ENCODE data around the gene FGGY.

The FGGY gene

DNA sequence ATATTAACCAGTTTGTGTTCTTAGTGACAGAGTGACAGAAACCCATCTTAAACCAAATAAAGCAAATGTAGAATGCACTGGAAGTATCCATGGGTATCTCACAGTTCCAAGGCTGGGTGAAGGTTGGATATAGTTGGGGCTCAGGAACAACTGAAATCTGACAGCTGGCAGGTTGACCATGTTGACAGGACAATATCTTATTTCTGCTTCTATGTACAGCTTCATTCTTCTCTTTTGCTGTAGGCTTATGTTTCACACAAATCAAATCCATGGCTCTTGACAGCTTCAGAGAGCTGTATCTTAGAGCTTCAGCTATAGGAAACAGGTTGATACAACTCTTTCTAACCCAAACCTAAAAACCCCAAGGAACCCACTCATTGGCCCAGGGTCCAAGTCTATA, 34.3 kb upstream of the FGGY start:
- CTCF ChIA-PET: no interaction called here
- Histone ChIP-seq H3K9me3 (ENCODE audit: control insufficient read depth, insufficient read depth, low read depth, low read length) (no peaks in the 10 kb centered on the region), H3K27ac (ENCODE audit: extremely low read depth, low read depth, low read length) (no peak overlapping the region), H3K4me1 (ENCODE audit: control insufficient read depth, insufficient read depth, low read length) (peaks cover 8% of the 10 kb centered on the region), H3K4me3 (ENCODE audit: low read depth, low read length) (no peak overlapping the region), H3K36me3 (ENCODE audit: control insufficient read depth in 2 of 2, insufficient read depth in 1 of 2, low read length in 2 of 2) (no peaks in the 10 kb centered on the region)
- POLR2A ChIA-PET: no interaction called here
- TF ChIP-seq ZFP37 (tag by site-specific recombination; IDR thresholded peaks at IDR 0.05): no peak
- no peak for TF ChIP-seq ZNF202 (tag by site-specific recombination; IDR thresholded peaks at IDR 0.05; ENCODE audit: borderline replicate concordance)
- TF ChIP-seq ZNF302 (tag by site-specific recombination; IDR thresholded peaks at IDR 0.05; ENCODE audit: low read depth): no peak
- no peak for TF ChIP-seq ZNF350 (tag by site-specific recombination; IDR thresholded peaks at IDR 0.05)
- no peak for TF ChIP-seq ZNF514 (tag by site-specific recombination; IDR thresholded peaks at IDR 0.05)
- no peak for TF ChIP-seq GLIS2 (tag by site-specific recombination; IDR thresholded peaks at IDR 0.05)
- no peak for TF ChIP-seq ZNF169 (tag by site-specific recombination; IDR thresholded peaks at IDR 0.05)
- TF ChIP-seq KLF8 (tag by site-specific recombination; IDR thresholded peaks at IDR 0.05): no peak
- TF ChIP-seq, protein P1, sequence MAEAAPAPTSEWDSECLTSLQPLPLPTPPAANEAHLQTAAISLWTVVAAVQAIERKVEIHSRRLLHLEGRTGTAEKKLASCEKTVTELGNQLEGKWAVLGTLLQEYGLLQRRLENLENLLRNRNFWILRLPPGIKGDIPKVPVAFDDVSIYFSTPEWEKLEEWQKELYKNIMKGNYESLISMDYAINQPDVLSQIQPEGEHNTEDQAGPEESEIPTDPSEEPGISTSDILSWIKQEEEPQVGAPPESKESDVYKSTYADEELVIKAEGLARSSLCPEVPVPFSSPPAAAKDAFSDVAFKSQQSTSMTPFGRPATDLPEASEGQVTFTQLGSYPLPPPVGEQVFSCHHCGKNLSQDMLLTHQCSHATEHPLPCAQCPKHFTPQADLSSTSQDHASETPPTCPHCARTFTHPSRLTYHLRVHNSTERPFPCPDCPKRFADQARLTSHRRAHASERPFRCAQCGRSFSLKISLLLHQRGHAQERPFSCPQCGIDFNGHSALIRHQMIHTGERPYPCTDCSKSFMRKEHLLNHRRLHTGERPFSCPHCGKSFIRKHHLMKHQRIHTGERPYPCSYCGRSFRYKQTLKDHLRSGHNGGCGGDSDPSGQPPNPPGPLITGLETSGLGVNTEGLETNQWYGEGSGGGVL (tag by site-specific recombination; IDR thresholded peaks at IDR 0.05): no peak
- TF ChIP-seq ZNF37A (tag by site-specific recombination; IDR thresholded peaks at IDR 0.05): no peak

DNA sequence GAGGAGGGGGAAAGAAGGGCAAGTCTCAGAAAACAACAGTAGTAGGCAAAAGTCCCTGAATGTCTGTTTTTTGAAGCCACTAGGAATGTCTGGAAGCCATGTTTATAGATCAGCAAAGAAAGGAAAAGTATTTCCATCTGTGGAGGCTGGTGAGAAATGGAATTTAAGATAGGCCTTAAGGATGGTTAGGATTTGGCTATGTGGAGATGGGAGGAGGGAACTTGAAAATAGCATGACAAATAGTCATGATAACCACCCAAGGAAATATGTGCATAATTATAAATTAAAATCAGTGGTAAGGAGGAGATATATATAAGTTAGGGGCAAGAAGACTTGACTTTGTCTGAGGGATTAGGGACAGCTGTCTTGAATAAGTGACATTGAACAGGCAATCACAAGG, 33.8 kb upstream of the FGGY start:
- Histone ChIP-seq H3K4me3 (ENCODE audit: low read depth, low read length) (no peak overlapping the region), H3K27ac (ENCODE audit: extremely low read depth, low read depth, low read length) (no peak overlapping the region), H3K9me3 (ENCODE audit: control insufficient read depth, insufficient read depth, low read depth, low read length) (no peaks in the 10 kb centered on the region), H3K36me3 (ENCODE audit: control insufficient read depth in 2 of 2, insufficient read depth in 1 of 2, low read length in 2 of 2) (no peaks in the 10 kb centered on the region), H3K4me1 (ENCODE audit: control insufficient read depth, insufficient read depth, low read length) (peaks cover 8% of the 10 kb centered on the region)
- TF ChIP-seq ZNF211 (tag by site-specific recombination; IDR thresholded peaks at IDR 0.05; ENCODE audit: low read depth) (no peak), ZNF114 (tag by site-specific recombination; IDR thresholded peaks at IDR 0.05) (no peak), TCF7L2 (IDR thresholded peaks at IDR 0.05; ENCODE audit: borderline replicate concordance, low read depth, low read length) (no peak), ZNF558 (tag by site-specific recombination; IDR thresholded peaks at IDR 0.05) (no peak), ZNF623 (tag by site-specific recombination; IDR thresholded peaks at IDR 0.05) (no peak), ZNF366 (tag by site-specific recombination; conservative IDR thresholded peaks at IDR 0.05) (no peak), ZNF701 (tag by site-specific recombination; IDR thresholded peaks at IDR 0.05) (no peak), HOXC10 (CRISPR knock-in tag; IDR thresholded peaks at IDR 0.05) (no peak), ZNF600 (tag by site-specific recombination; IDR thresholded peaks at IDR 0.05) (no peak), SCRT1 (tag by site-specific recombination; IDR thresholded peaks at IDR 0.05; ENCODE audit: borderline replicate concordance) (no peak), MYNN (tag by site-specific recombination; IDR thresholded peaks at IDR 0.05; ENCODE audit: borderline replicate concordance) (no peak), ZNF354C (tag by site-specific recombination; IDR thresholded peaks at IDR 0.05; ENCODE audit: borderline replicate concordance, low read depth) (no peak)
- TF ChIP-seq, protein P2, sequence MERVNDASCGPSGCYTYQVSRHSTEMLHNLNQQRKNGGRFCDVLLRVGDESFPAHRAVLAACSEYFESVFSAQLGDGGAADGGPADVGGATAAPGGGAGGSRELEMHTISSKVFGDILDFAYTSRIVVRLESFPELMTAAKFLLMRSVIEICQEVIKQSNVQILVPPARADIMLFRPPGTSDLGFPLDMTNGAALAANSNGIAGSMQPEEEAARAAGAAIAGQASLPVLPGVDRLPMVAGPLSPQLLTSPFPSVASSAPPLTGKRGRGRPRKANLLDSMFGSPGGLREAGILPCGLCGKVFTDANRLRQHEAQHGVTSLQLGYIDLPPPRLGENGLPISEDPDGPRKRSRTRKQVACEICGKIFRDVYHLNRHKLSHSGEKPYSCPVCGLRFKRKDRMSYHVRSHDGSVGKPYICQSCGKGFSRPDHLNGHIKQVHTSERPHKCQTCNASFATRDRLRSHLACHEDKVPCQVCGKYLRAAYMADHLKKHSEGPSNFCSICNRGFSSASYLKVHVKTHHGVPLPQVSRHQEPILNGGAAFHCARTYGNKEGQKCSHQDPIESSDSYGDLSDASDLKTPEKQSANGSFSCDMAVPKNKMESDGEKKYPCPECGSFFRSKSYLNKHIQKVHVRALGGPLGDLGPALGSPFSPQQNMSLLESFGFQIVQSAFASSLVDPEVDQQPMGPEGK (tag by site-specific recombination; IDR thresholded peaks at IDR 0.05): no peak
- TF ChIP-seq, protein P3, sequence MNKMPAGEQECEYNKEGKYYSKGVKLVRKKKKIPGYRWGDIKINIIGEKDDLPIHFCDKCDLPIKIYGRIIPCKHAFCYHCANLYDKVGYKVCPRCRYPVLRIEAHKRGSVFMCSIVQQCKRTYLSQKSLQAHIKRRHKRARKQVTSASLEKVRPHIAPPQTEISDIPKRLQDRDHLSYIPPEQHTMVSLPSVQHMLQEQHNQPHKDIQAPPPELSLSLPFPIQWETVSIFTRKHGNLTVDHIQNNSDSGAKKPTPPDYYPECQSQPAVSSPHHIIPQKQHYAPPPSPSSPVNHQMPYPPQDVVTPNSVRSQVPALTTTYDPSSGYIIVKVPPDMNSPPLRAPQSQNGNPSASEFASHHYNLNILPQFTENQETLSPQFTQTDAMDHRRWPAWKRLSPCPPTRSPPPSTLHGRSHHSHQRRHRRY (tag by site-specific recombination; IDR thresholded peaks at IDR 0.05): no peak
- POLR2A ChIA-PET: no interaction called here
- CTCF ChIA-PET: no interaction called here

All from HEK293 (cell line).